ENCODE data around the gene USP50. TPM values are rescaled to one million over a fixed set of nuclear protein-coding genes. Genes with fewer than 3 reads are reported as not detected.
"Not testable (repeated sequence)": the region's sequence is repeated elsewhere in the genome, so short reads cannot be mapped to it uniquely, and the experiment has no call there.

USP50 gene
- total and polyA plus RNA-seq, 10 donors, result 0.57 to 2.6 (median 1.2) TPM; not detected in 6

- no peaks in the 10 kb centered on the region for H3K9me3 ChIP-seq
- DNase-seq, result no peak
- H3K4me3 ChIP-seq, result no peak overlapping the region
- intact Hi-C loops (cut with DNase I; ENCODE audit: low total_unique reads), result no loop called here
- H3K4me1 ChIP-seq, result peaks cover 0 to 4% (median 0%) of the 10 kb centered on the region in 6 donors
- WGBS, 5 donors, result 91 to 97% (median 93%) methylated on average over 2 of the region's 2 CpGs
- no peaks in the 10 kb centered on the region for H3K27me3 ChIP-seq (replicated peaks in 1 of 7)
- peak overlapping the region in 1 of 8 donors; percentile 27 for H3K27ac ChIP-seq
- TF ChIP-seq CTCF (IDR thresholded peaks at IDR 0.05 in 8 of 11, conservative IDR thresholded peaks at IDR 0.05 in 3 of 11), result no peak
- H3K36me3 ChIP-seq, result peaks cover 0 to 100% (median 72%) of the 10 kb centered on the region in 6 donors
Measured at GRCh38 chr15:50577492-50577891, 31.0 kb upstream of the USP50 start.

- peaks cover 0 to 4% (median 0%) of the 10 kb centered on the region in 6 donors for H3K4me1 ChIP-seq
- TF ChIP-seq POLR2AphosphoS5 (IDR thresholded peaks at IDR 0.05), result no peak
- no peak for TF ChIP-seq POLR2A (IDR thresholded peaks at IDR 0.05)
- TF ChIP-seq CTCF (IDR thresholded peaks at IDR 0.05 in 8 of 11, conservative IDR thresholded peaks at IDR 0.05 in 3 of 11), result no peak
- H3K36me3 ChIP-seq, result peaks cover 0 to 100% (median 65%) of the 10 kb centered on the region in 6 donors
- DNase-seq, result no peak
- 62 to 88% (median 76%) methylated on average over 1 of the region's 1 CpG for WGBS, 5 donors
- no peaks in the 10 kb centered on the region for H3K9me3 ChIP-seq
- intact Hi-C loops (cut with DNase I; ENCODE audit: low total_unique reads), result no loop called here
- H3K27ac ChIP-seq, result peak overlapping the region in 3 of 8 donors; percentile 41 to 79 (median 49)
- H3K4me3 ChIP-seq, result no peak overlapping the region
- no peaks in the 10 kb centered on the region for H3K27me3 ChIP-seq (replicated peaks in 1 of 7)
Measured at GRCh38 chr15:50576166-50576565, 29.7 kb upstream of the USP50 start.

- Histone ChIP-seq H3K27ac (peak overlapping the region in 5 of 8 donors; percentile 44 to 79 (median 72)), H3K36me3 (peaks cover 0 to 100% (median 69%) of the 10 kb centered on the region in 6 donors)
- peak in 1 of 3 donors; percentile 33 for TF ChIP-seq POLR2AphosphoS5 (IDR thresholded peaks at IDR 0.05)
- H3K4me3 ChIP-seq; intact Hi-C loops (cut with DNase I; ENCODE audit: low total_unique reads); H3K27me3 ChIP-seq (replicated peaks in 1 of 7); H3K9me3 ChIP-seq; DNase-seq; H3K4me1 ChIP-seq: not testable (repeated sequence)
- WGBS, 5 donors, result 62 to 94% (median 75%) methylated on average over 5 of the region's 5 CpGs
Measured at GRCh38 chr15:50573842-50574241, 27.4 kb upstream of the USP50 start.

GRCh38 chr15:50563756-50564155, 17.3 kb upstream of the USP50 start:
- no peak for DNase-seq
- H3K36me3 ChIP-seq, result peaks cover 0 to 98% (median 56%) of the 10 kb centered on the region in 6 donors
- intact Hi-C loops (cut with DNase I; ENCODE audit: low total_unique reads), result no loop called here
- WGBS, 5 donors, result 92 to 98% (median 96%) methylated on average over 4 of the region's 4 CpGs
- H3K9me3 ChIP-seq, result no peaks in the 10 kb centered on the region
- no peak overlapping the region for H3K4me3 ChIP-seq
- no peaks in the 10 kb centered on the region for H3K27me3 ChIP-seq (replicated peaks in 1 of 7)
- TF ChIP-seq CTCF (IDR thresholded peaks at IDR 0.05 in 8 of 11, conservative IDR thresholded peaks at IDR 0.05 in 3 of 11), result no peak
- no peak for TF ChIP-seq POLR2A (IDR thresholded peaks at IDR 0.05)
- no peak for TF ChIP-seq POLR2AphosphoS5 (IDR thresholded peaks at IDR 0.05)
- peak overlapping the region in 1 of 8 donors; percentile 39 for H3K27ac ChIP-seq
- no peaks in the 10 kb centered on the region for H3K4me1 ChIP-seq
